ENCODE measurements around the gene CSRNP3.

CSRNP3 gene

DNA sequence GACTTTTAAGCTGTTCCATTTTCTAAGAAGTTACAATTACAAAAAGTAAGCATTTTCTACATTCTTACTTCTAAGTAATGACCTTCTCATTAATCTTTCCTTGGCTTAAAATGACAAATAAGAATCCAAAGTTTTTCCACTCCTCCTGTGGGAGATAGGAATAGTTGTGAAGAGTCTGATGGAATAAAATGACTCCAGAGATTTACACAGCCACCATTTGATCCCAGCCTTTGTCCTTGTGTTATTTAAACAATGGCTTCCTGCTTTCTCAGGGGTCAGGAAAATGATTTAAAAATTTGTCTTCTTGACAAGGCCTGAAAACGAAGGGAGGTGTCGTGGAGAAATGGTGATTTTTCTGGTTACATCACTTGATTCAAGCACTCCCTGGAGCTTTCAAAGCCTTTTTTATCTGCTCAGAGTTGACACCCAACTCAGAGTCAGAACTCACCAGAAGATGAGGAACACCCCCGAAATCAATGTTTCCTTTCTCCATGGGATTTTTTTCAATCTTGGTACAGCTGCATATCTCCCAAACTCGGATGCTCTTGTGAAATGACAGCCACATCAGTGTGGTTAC, 218.0 kb downstream of the CSRNP3 start:
- TF ChIP-seq NFIC (IDR thresholded peaks at IDR 0.05) = no peak
- TF ChIP-seq TCF12 (IDR thresholded peaks at IDR 0.05; ENCODE audit: low read depth) = no peak
- TF ChIP-seq, protein P1, sequence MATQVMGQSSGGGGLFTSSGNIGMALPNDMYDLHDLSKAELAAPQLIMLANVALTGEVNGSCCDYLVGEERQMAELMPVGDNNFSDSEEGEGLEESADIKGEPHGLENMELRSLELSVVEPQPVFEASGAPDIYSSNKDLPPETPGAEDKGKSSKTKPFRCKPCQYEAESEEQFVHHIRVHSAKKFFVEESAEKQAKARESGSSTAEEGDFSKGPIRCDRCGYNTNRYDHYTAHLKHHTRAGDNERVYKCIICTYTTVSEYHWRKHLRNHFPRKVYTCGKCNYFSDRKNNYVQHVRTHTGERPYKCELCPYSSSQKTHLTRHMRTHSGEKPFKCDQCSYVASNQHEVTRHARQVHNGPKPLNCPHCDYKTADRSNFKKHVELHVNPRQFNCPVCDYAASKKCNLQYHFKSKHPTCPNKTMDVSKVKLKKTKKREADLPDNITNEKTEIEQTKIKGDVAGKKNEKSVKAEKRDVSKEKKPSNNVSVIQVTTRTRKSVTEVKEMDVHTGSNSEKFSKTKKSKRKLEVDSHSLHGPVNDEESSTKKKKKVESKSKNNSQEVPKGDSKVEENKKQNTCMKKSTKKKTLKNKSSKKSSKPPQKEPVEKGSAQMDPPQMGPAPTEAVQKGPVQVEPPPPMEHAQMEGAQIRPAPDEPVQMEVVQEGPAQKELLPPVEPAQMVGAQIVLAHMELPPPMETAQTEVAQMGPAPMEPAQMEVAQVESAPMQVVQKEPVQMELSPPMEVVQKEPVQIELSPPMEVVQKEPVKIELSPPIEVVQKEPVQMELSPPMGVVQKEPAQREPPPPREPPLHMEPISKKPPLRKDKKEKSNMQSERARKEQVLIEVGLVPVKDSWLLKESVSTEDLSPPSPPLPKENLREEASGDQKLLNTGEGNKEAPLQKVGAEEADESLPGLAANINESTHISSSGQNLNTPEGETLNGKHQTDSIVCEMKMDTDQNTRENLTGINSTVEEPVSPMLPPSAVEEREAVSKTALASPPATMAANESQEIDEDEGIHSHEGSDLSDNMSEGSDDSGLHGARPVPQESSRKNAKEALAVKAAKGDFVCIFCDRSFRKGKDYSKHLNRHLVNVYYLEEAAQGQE (IDR thresholded peaks at IDR 0.05; ENCODE audit: low read depth) = no peak
- no peak for TF ChIP-seq EP300 (IDR thresholded peaks at IDR 0.05; ENCODE audit: borderline replicate concordance)
- TF ChIP-seq EGR1 (IDR thresholded peaks at IDR 0.05) = no peak
- no peak for TF ChIP-seq YY1 (IDR thresholded peaks at IDR 0.05; ENCODE audit: low read depth)
- TF ChIP-seq, protein P2, sequence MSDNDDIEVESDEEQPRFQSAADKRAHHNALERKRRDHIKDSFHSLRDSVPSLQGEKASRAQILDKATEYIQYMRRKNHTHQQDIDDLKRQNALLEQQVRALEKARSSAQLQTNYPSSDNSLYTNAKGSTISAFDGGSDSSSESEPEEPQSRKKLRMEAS (IDR thresholded peaks at IDR 0.05) = no peak
- no peak for TF ChIP-seq ZBTB7A (IDR thresholded peaks at IDR 0.05; ENCODE audit: low read depth)
- TF ChIP-seq, protein P3, sequence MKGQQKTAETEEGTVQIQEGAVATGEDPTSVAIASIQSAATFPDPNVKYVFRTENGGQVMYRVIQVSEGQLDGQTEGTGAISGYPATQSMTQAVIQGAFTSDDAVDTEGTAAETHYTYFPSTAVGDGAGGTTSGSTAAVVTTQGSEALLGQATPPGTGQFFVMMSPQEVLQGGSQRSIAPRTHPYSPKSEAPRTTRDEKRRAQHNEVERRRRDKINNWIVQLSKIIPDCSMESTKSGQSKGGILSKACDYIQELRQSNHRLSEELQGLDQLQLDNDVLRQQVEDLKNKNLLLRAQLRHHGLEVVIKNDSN (IDR thresholded peaks at IDR 0.05) = no peak
- TF ChIP-seq CEBPB (IDR thresholded peaks at IDR 0.05) = no peak
- no peak for TF ChIP-seq CREB1 (IDR thresholded peaks at IDR 0.05; ENCODE audit: low read depth)
- no peak for TF ChIP-seq RAD21 (IDR thresholded peaks at IDR 0.05; ENCODE audit: low read depth)
- TF ChIP-seq FOXM1 (IDR thresholded peaks at IDR 0.05; ENCODE audit: borderline replicate concordance, low read depth) = no peak
- no peak for TF ChIP-seq TEAD4 (IDR thresholded peaks at IDR 0.05)
- TF ChIP-seq TAF1 (IDR thresholded peaks at IDR 0.05; ENCODE audit: low read depth) = no peak

DNA sequence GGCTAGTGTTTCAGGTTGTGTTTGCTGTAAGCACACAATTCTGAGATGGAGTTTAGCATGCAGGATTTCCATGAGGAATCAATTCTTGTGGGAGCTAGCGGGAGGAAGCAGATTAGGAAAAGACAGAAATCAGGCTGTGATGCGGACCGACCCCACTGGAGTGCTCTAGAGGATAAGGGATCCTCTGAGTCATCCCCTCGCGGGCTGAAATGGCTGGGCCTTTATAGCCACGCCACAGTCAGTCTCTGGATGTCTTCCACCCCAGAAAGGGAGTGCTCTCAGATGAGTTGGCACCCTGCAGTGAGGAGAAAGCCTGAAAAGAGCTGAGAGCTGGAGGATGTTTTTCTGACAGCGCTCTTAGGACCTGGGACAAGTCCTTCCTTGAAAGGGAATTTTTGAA, 222.1 kb downstream of the CSRNP3 start:
- TF ChIP-seq CREB1 (IDR thresholded peaks at IDR 0.05; ENCODE audit: low read depth) (no peak), RAD21 (IDR thresholded peaks at IDR 0.05; ENCODE audit: low read depth) (no peak), TEAD4 (IDR thresholded peaks at IDR 0.05) (no peak), EGR1 (IDR thresholded peaks at IDR 0.05) (no peak), CEBPB (IDR thresholded peaks at IDR 0.05) (no peak)
- TF ChIP-seq, protein P1 (IDR thresholded peaks at IDR 0.05; ENCODE audit: low read depth) = no peak

DNA sequence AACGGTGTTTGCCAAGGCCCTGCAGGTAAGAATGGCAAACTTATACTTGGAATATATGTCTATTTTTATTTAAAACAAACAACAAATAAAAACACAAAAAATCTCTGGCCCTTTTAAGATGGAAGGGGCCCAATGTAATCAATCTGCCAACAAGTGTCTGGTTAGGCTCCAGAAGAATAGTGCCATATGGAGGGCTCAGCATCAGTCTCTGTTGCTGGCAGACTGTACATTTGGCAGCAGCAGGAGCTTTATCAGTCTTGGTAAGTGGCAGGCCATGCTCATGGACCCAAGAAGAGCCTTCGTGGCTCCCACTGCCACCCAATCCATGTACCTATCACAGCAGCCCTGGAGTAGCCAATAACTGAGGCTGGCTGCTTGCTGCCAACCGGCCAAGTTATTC, 223.4 kb downstream of the CSRNP3 start:
- TF ChIP-seq NFIC (IDR thresholded peaks at IDR 0.05) (no peak), TAF1 (IDR thresholded peaks at IDR 0.05; ENCODE audit: low read depth) (no peak), CEBPB (IDR thresholded peaks at IDR 0.05) (no peak), EGR1 (IDR thresholded peaks at IDR 0.05) (no peak), ZBTB7A (IDR thresholded peaks at IDR 0.05; ENCODE audit: low read depth) (no peak), TEAD4 (IDR thresholded peaks at IDR 0.05) (no peak), EP300 (IDR thresholded peaks at IDR 0.05; ENCODE audit: borderline replicate concordance) (no peak), YY1 (IDR thresholded peaks at IDR 0.05; ENCODE audit: low read depth) (no peak), RAD21 (IDR thresholded peaks at IDR 0.05; ENCODE audit: low read depth) (no peak), FOXM1 (IDR thresholded peaks at IDR 0.05; ENCODE audit: borderline replicate concordance, low read depth) (no peak), CREB1 (IDR thresholded peaks at IDR 0.05; ENCODE audit: low read depth) (no peak), TCF12 (IDR thresholded peaks at IDR 0.05; ENCODE audit: low read depth) (no peak)
- TF ChIP-seq, protein P3 (IDR thresholded peaks at IDR 0.05) = no peak
- TF ChIP-seq, protein P1 (IDR thresholded peaks at IDR 0.05; ENCODE audit: low read depth) = no peak
- TF ChIP-seq, protein P2 (IDR thresholded peaks at IDR 0.05) = no peak

DNA sequence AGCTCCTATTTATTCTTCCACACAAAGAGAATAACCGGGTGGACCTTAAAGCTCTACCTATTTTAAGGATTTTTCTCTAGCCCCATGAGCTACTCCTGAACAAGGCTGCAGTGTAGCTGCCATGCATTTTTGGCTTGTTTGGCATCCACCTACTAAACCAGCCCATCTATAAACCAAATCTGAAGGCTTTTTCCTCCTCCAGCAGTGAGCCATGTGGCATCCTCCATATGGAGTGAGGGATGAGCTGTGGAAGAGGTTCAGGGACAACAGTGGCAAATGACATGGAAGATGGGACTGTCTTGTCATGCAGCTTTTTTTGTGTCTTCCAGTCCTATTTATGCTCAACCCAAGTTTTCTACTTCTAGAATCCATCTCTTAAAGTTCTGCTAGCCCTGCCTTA, 224.3 kb downstream of the CSRNP3 start:
- TF ChIP-seq TCF12 (IDR thresholded peaks at IDR 0.05; ENCODE audit: low read depth) (no peak), RAD21 (IDR thresholded peaks at IDR 0.05; ENCODE audit: low read depth) (no peak), TEAD4 (IDR thresholded peaks at IDR 0.05) (no peak), CEBPB (IDR thresholded peaks at IDR 0.05) (no peak), FOXM1 (IDR thresholded peaks at IDR 0.05; ENCODE audit: borderline replicate concordance, low read depth) (no peak), CREB1 (IDR thresholded peaks at IDR 0.05; ENCODE audit: low read depth) (no peak), EGR1 (IDR thresholded peaks at IDR 0.05) (no peak), EP300 (IDR thresholded peaks at IDR 0.05; ENCODE audit: borderline replicate concordance) (no peak), TAF1 (IDR thresholded peaks at IDR 0.05; ENCODE audit: low read depth) (no peak), NFIC (IDR thresholded peaks at IDR 0.05) (no peak), YY1 (IDR thresholded peaks at IDR 0.05; ENCODE audit: low read depth) (no peak), ZBTB7A (IDR thresholded peaks at IDR 0.05; ENCODE audit: low read depth) (no peak)
- TF ChIP-seq, protein P2 (IDR thresholded peaks at IDR 0.05) = no peak
- TF ChIP-seq, protein P1 (IDR thresholded peaks at IDR 0.05; ENCODE audit: low read depth) = no peak
- TF ChIP-seq, protein P3 (IDR thresholded peaks at IDR 0.05) = no peak
